ENCODE measurements around the gene OR10G7. TPM values are rescaled to one million over a fixed set of nuclear protein-coding genes. Genes with fewer than 3 reads are reported as not detected.

The OR10G7 gene
- polyA plus RNA-seq, 1 donor from 2014 or later, result not detected

- H3K4me3 ChIP-seq (ENCODE audit: low read length), result no peak overlapping the region
- no peak overlapping the region for H3K27ac ChIP-seq (ENCODE audit: low read length)
- H3F3A ChIP-seq (ENCODE audit: insufficient read depth, low read length, poor library complexity, severe bottlenecking), result no peaks in the 10 kb centered on the region
- H2AFZ ChIP-seq (ENCODE audit: low read depth, low read length), result no peak overlapping the region
- H3K9me3 ChIP-seq (ENCODE audit: low read length), result no peaks in the 10 kb centered on the region
- H3K9ac ChIP-seq (ENCODE audit: low read length), result no peak overlapping the region
- TF ChIP-seq SMC3 (conservative IDR thresholded peaks at IDR 0.05; ENCODE audit: poor library complexity) (no peak), MXI1 (conservative IDR thresholded peaks at IDR 0.05; ENCODE audit: poor library complexity, severe bottlenecking) (no peak), REST (IDR thresholded peaks at IDR 0.05; ENCODE audit: borderline replicate concordance) (no peak), CTCF (IDR thresholded peaks at IDR 0.05; ENCODE audit: poor library complexity, severe bottlenecking) (no peak), TAF1 (IDR thresholded peaks at IDR 0.05; ENCODE audit: low read depth) (no peak), POLR2AphosphoS5 (IDR thresholded peaks at IDR 0.05) (no peak), EZH2 (IDR thresholded peaks at IDR 0.05; ENCODE audit: borderline replicate concordance, insufficient read depth, low read length, poor library complexity, severe bottlenecking) (no peak), EP300 (conservative IDR thresholded peaks at IDR 0.05; ENCODE audit: poor library complexity, severe bottlenecking) (no peak), RAD21 (conservative IDR thresholded peaks at IDR 0.05) (no peak)
- H3K27me3 ChIP-seq (ENCODE audit: insufficient read depth, low read depth, low read length), result no peaks in the 10 kb centered on the region
- no peaks in the 10 kb centered on the region for H4K20me1 ChIP-seq (ENCODE audit: insufficient read depth)
- no peaks in the 10 kb centered on the region for H3K79me2 ChIP-seq (replicated peaks; ENCODE audit: insufficient read depth, low read length)
- H3K9me2 ChIP-seq (ENCODE audit: insufficient read depth, low read length), result no peaks in the 10 kb centered on the region
- no peak overlapping the region for H3K4me2 ChIP-seq (ENCODE audit: low read length)
- H3K36me3 ChIP-seq (ENCODE audit: insufficient read depth, low read length), result no peaks in the 10 kb centered on the region
Measured at GRCh38 chr11:124075841-124076651, 34.9 kb upstream of the OR10G7 start.

GRCh38 chr11:124075492-124075840, 34.3 kb upstream of the OR10G7 start:
- H3K9me2 ChIP-seq (ENCODE audit: insufficient read depth, low read length), result no peaks in the 10 kb centered on the region
- no peak overlapping the region for H3K4me2 ChIP-seq (ENCODE audit: low read length)
- no peaks in the 10 kb centered on the region for H4K20me1 ChIP-seq (ENCODE audit: insufficient read depth)
- H3K9me3 ChIP-seq (ENCODE audit: low read length), result no peaks in the 10 kb centered on the region
- H2AFZ ChIP-seq (ENCODE audit: low read depth, low read length), result no peak overlapping the region
- no peaks in the 10 kb centered on the region for H3K79me2 ChIP-seq (replicated peaks; ENCODE audit: insufficient read depth, low read length)
- no peaks in the 10 kb centered on the region for H3K27me3 ChIP-seq (ENCODE audit: insufficient read depth, low read depth, low read length)
- no peak overlapping the region for H3K9ac ChIP-seq (ENCODE audit: low read length)
- TF ChIP-seq EZH2 (IDR thresholded peaks at IDR 0.05; ENCODE audit: borderline replicate concordance, insufficient read depth, low read length, poor library complexity, severe bottlenecking) (no peak), TAF1 (IDR thresholded peaks at IDR 0.05; ENCODE audit: low read depth) (no peak), REST (IDR thresholded peaks at IDR 0.05; ENCODE audit: borderline replicate concordance) (no peak), POLR2AphosphoS5 (IDR thresholded peaks at IDR 0.05) (no peak), EP300 (conservative IDR thresholded peaks at IDR 0.05; ENCODE audit: poor library complexity, severe bottlenecking) (no peak), CTCF (IDR thresholded peaks at IDR 0.05; ENCODE audit: poor library complexity, severe bottlenecking) (no peak), MXI1 (conservative IDR thresholded peaks at IDR 0.05; ENCODE audit: poor library complexity, severe bottlenecking) (no peak), RAD21 (conservative IDR thresholded peaks at IDR 0.05) (no peak), SMC3 (conservative IDR thresholded peaks at IDR 0.05; ENCODE audit: poor library complexity) (no peak)
- H3K36me3 ChIP-seq (ENCODE audit: insufficient read depth, low read length), result no peaks in the 10 kb centered on the region
- no peak overlapping the region for H3K27ac ChIP-seq (ENCODE audit: low read length)
- H3K4me3 ChIP-seq (ENCODE audit: low read length), result no peak overlapping the region
- H3F3A ChIP-seq (ENCODE audit: insufficient read depth, low read length, poor library complexity, severe bottlenecking), result no peaks in the 10 kb centered on the region
